Activated CD4-positive, CD25-positive, alpha-beta regulatory T cell (primary cell): ENCODE results near the gene IMMT.

Experiments
- DNase-seq, 4 experiments: peaks; one replicate each; lab custom pipeline; 2025; lab: John Stamatoyannopoulos, UW

IMMT gene

GRCh38 chr2:86143307-86143706 lies 52.0 kb downstream of the IMMT start:
- DNase-seq, result no peak

DNA sequence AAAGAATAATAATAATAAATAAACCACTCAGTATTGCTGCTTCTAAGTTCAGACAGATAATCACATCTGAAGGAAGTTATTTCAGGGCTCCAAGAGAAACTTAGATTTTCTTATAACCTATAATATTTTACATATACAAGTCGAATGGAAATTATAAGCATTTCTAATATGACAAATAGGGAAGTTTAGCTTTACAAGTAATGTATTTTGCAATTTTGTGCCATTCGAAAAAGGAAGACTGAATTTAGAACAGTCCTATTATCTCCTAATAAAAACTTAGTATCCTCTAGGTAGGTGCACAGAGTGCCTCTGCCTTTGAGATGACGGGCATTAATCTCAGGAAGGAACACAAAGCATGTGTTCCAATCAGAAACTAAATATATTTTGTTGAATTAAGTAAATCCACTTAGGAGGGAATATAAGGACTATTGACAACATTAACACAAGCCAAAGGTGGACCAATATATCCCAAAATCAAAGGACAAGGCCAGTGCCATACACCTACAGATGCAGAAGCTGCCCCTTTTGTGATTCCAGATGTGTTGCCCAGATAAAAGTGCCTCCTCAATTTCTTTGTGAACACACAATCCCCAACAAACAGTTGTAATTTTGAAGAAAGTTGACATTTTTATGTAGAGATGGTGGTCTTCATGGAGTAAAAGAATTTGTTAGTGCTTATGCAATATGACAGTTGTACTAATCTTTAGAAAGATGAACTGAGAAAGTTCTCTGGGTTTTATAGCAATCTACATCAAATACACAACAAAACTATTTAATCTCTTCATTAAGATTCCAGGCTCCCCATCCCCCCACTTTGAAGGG lies 52.6 kb downstream of the IMMT start:
- DNase-seq, result no peak

GRCh38 chr2:86140969-86141392 lies 54.3 kb downstream of the IMMT start:
- no peak for DNase-seq

GRCh38 chr2:86139981-86140380 lies 55.3 kb downstream of the IMMT start:
- DNase-seq, result no peak

DNA sequence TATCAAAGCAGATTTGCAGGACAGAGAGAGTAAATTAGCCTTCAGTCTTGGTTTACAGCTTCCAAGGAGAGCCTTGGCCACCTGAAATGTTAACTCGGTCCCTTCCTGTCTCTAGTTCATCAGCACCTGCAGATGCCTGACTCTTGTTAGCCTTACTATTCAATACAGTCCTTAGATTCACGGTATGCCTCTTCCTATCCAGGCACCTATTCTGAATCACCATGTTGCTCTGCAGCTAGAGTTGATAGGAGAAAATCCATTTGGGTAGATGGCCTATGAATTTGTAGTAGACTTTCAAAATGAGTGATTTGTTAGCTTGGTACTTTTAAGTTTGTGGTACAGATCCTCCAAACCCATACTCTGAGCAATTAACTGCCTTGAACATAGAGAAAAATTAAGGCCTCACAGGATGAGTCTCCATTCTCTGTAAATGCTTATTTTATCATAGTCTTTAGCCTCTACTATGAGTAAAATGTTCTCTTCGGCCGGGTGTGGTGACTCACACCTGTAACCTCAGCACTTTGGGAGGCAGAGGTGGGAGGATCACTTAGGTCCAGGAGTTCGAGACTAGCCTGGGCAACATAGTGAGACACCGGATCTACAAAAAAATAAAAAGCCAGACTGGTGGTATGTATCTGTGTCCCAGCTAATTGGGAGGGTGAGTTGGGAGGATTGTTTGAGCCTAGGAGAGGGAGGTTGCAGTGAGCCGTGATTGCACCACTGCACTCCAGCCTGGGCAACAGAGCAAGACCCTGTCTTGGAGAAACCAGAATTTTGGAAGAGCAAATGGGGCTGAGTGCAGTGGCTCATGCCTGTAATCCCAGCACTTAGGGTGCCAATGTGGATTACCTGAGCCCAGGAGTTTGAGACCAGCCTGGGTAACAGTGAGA lies 56.3 kb downstream of the IMMT start:
- DNase-seq, result no peak

DNA sequence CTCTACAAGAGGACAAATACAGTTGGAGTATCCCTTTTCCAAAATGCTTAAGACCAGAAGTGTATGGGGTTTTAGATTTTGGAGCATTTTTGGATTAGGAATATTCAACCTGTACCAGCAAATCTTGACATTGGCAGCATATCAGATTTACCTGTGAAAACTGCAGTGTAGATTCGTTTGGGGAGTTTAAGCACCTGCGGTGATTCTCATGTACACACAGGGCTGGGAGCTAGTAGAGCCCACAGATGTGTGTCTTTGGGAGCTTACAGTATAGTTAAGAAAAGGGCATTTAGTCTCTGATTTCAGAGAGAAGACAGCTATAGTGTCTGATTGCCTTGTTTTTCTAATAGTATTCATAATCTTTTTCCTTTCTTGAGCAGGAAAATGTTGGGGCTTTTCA lies 59.1 kb downstream of the IMMT start:
- no peak for DNase-seq

- no peak for DNase-seq
These were observed 59.6 kb downstream of the IMMT start for GRCh38 chr2:86135653-86136052.

GRCh38 chr2:86134709-86135108 lies 60.6 kb downstream of the IMMT start:
- no peak for DNase-seq

GRCh38 chr2:86124683-86125082 lies 70.6 kb downstream of the IMMT start:
- no peak for DNase-seq

DNA sequence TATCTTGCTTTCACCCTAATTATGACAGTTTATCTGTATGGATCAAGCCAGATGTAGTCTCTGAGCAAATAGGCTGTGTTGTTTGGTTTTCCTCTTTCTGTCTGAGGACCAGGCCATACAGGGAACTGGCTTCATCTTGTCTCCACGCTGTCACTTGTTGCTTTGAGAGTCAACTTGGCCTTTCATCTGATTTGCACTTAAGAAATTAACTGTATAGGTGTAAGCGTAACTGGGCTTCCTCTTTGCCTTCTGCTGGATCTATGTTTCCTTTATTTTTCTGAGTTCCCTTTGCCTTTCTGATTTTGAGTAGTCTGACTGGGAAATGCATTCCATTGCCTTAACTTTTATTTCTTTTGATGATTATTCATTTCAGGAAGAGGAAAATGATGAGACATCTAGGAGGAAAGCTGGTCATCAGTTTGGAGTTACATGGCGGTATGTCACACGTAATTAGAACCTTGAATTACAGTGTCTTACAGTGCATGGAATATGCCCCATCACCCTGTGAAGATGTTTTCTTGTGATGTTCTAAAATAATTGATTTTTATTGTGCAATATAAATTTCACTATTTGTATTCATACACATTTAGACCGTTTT lies 71.8 kb downstream of the IMMT start:
- DNase-seq, result no peak

DNA sequence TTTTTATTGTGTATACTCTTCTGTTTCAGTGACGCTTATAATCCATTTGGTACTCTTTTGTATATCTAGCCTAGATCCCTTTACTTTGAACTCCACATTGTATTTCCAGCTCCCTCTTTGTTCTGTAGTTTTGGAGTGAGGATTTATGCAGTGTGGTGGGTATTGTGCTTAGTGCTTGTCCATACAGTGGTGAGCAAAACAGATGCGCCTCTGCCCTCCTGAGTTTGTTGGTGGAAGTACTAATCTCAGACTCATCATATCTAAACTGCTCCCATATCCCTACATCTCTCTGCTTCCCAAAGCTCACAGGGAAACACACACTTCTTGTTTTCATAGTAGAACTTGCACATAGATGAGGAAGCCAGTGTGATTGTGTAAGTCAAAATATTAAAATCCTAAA lies 77.1 kb downstream of the IMMT start:
- no peak for DNase-seq

GRCh38 chr2:86107031-86107430 lies 88.2 kb downstream of the IMMT start:
- no peak for DNase-seq

DNA sequence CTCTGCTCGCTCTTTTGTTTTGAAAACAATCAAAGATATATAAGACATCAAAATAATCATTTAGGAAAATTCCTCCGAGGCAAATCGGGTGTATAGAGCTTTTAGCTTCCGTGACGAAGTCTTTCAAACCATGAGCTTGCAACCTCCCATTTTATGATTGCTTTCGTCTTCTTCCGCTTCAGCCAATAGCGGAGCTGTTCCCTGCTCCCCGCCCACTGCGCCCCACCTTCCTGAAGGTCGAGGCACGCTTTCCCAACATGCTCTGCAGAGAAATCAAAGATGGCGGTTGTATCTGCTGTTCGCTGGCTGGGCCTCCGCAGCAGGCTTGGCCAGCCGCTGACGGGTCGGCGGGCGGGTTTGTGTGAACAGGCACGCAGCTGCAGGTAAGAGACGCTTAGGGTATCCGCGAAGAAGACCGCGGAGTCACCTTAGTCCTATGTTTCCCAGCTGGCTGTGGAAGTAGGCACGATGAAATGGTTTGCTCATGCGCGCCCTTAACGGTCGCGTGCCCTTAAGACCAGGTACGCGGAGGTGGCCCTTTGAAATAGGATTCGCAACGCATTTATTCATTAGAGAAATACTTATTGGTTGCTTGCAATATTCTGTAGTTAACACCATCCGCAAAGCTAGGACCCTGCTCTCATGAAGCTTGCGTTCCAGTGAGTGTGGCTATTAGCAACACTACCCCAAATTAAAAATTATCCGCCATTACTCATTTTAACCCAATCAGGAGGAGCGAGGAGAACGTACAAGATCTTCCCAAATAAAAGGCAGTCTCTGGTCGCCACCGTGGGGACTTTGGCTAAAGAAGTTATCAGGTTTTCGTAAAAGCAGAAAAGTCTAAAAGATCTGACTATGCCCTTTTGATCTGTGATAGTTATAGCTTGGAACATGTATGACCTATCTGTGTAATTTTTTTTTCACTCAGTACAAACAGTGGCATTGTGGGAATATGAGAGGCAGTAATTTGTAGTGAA lies 89.0 kb downstream of the IMMT start, which contains the start of gene PTCD3:
PTCD3 (plus strand) TSS at position 267 of the 977 bp plus-strand sequence; CDS start at position 280, 13 bp downstream.
- DNase-seq, result peak; percentile 82 to 89 (median 84)

DNA sequence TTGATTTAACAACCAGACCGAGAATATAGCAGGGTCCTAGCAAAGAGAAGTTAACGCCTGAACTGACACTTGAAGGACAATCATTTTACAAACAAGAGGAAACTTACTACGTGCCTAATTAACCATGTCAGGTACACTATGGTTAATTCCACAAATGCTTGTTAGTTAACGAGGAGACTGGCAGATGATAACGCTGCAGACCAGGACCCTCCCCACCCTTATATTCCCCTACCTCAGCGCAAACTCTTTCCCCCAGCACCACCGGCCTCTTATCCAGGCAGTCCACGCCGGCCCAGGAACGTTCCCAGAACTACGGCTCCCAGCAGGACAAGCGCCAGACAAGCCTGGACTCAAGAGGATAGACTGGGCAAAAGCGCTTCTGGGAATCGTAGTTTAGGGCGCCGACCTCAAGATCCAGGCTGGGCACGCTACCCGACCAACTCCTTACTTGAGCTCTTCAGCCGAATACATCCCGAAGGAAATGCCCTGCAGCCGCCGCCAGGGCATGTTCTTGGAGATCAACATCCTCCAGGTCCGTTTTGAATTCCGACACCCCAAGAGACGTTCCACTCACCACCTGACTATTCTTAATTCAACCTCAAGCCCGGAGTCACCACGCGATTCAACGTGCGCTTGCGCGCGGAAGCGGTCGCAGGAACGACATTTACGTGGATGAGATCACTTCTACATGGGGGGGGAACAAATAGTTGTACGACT lies 89.9 kb downstream of the IMMT start, which contains the start of gene POLR1A:
POLR1A (minus strand) TSS at position 635 of the 717 bp plus-strand sequence; CDS start at position 525, 110 bp downstream.
- DNase-seq, result peak; percentile 54 to 69 (median 60)

DNA sequence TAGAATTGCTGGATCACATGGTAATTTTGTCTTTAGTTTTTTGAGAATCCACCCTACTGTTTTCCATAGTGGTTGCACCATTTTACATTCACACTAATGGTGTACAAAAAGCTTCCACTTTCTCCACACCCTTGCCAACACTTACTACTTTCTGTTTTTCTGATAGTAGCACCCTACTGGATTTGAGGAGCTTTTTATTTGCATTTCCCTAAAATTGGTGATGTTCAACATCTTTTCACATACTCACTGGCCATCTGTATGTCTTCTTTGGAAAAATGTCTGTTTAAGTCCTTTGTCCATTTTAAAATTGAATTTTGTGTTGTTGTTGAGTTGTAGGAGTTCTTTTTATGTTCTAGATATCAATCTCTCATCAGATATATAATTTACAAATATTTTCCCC lies 93.1 kb downstream of the IMMT start:
- no peak for DNase-seq

DNA sequence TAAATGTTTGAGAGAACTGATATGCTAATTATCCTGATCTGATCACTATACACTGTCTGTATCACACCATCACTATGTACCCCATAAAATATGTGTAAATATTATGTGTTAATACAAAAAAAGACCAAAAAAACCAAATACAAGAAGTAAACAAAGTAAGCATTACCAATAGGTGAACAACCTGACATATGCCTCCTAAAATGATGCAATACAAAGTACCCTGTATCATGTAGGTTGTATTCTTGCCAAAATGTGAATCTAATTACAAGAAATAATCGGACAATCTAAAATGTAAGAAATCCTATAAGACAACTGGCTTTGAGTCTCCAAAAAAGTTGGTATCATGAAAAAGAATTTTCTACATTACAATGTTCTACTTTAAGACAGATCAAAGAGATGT lies 97.3 kb downstream of the IMMT start:
- DNase-seq, result no peak

- no peak for DNase-seq
These were observed 98.0 kb downstream of the IMMT start for GRCh38 chr2:86097114-86097896.

DNA sequence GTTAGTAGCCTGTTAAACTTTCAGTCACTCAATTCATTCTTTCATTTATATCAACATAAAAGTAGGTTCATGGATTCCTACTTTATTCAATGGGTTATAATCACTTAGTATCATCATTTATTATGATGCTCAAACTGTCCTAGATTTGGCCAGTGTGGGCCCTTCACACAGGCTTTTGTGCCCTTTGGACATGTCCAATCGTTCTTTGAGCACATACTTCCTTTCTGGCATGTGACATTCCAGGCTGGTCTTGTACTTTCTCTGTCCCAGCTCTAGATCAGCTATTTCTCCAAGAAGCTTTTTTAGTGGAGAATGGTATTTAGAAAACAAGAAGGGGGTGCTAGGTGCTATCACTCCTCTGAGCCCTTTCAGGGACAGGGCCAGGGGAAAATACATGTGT lies 101.0 kb downstream of the IMMT start:
- no peak for DNase-seq
